Caco-2 (cell line): ENCODE data around the gene TMEM204. TPM values are rescaled to one million over a fixed set of nuclear protein-coding genes. Genes with fewer than 3 reads are reported as not detected.

Experiments
- BruUV-seq: library from RNA; stranded (reverse); fragments of 400-500 nt; replicated peaks from 2 replicates; lab custom pipeline; 2021; lab: Mats Ljungman, UMichigan
- CTCF ChIA-PET: fragments of 300-600 bp; sonication (Branson Sonifier 250); formaldehyde crosslinking; loops from one replicate; lab custom pipeline; 2022; ENCODE audit warnings: antibody characterized with exemption; lab: Charles Lee
- POLR2A ChIA-PET: fragments of 300-600 bp; sonication (Branson Sonifier 250); formaldehyde crosslinking; loops from one replicate; lab custom pipeline; 2022; ENCODE audit warnings: antibody characterized with exemption; lab: Charles Lee
- DNase-seq, 2 experiments: peaks; one replicate each; pipeline versions ENCODE4 v3.0.0 to v3.0.0-alpha.2; 2020 to 2022
- H3K27me3 ChIP-seq: replicated peaks from 2 replicates; pipeline ENCODE4 v1.6.0; 2011; ENCODE audit warnings: low read length; ENCODE audit not compliant: control insufficient read depth, insufficient read depth
- H3K36me3 ChIP-seq: 2 replicates; pipeline ENCODE4 v1.5.1; 2011; ENCODE audit warnings: low read length; ENCODE audit not compliant: control insufficient read depth, insufficient read depth
- H3K4me1 ChIP-seq: fragments of 250-450 bp; sonication (Bioruptor Pico); 2 replicates; pipeline ENCODE4 v1.5.1; 2020; ENCODE audit warnings: mild to moderate bottlenecking
- H3K4me3 ChIP-seq: 2 replicates; pipeline ENCODE4 v1.5.1; 2011; ENCODE audit warnings: low read depth, mild to moderate bottlenecking, control low read depth, low read length
- H3K9me3 ChIP-seq: fragments of 250-450 bp; sonication (Bioruptor Pico); 2 replicates; pipeline ENCODE4 v1.5.1; 2020; ENCODE audit warnings: mild to moderate bottlenecking, moderate library complexity
- H3K27ac Mint-ChIP-seq: one replicate; pipeline ENCODE4 v1.8.0; 2022; ENCODE audit warnings: mixed read lengths; ENCODE audit not compliant: unreplicated experiment
- H3K27me3 Mint-ChIP-seq: one replicate; pipeline ENCODE4 v1.8.0; 2022; ENCODE audit warnings: mixed read lengths; ENCODE audit not compliant: insufficient read depth, unreplicated experiment
- H3K36me3 Mint-ChIP-seq: one replicate; pipeline ENCODE4 v1.8.0; 2022; ENCODE audit warnings: mild to moderate bottlenecking, mixed read lengths; ENCODE audit not compliant: insufficient read depth, unreplicated experiment
- H3K4me1 Mint-ChIP-seq: one replicate; pipeline ENCODE4 v1.8.0; 2022; ENCODE audit warnings: low read depth, mixed read lengths; ENCODE audit not compliant: unreplicated experiment
- H3K4me3 Mint-ChIP-seq: one replicate; pipeline ENCODE4 v1.8.0; 2022; ENCODE audit warnings: mild to moderate bottlenecking, moderate library complexity, mixed read lengths; ENCODE audit not compliant: unreplicated experiment
- H3K9me3 Mint-ChIP-seq: one replicate; pipeline ENCODE4 v1.8.0; 2022; ENCODE audit warnings: mixed read lengths; ENCODE audit not compliant: unreplicated experiment
- CTCF ChIP-seq, 2 experiments: fragments of 200-600 bp in 1 of 2; IDR thresholded peaks; 1 replicate in 1 of 2; 2 replicates in 1 of 2; pipeline versions ENCODE4 v1.5.1 to v1.8.0; 2011 to 2022; ENCODE audit warnings: antibody characterized with exemption in 1 of 2, control low read depth in 1 of 2, inconsistent platforms in 1 of 2, low read depth in 1 of 2, low read length in 1 of 2, mild to moderate bottlenecking in 1 of 2, moderate library complexity in 1 of 2; ENCODE audit not compliant: insufficient read depth in 1 of 2, severe bottlenecking in 1 of 2, unreplicated experiment in 1 of 2
- intact Hi-C: fragments of 100-400 bp; cut with micrococcal nuclease; formaldehyde crosslinking; loops from one replicate; pipeline ENCODE4 v1.10.0; 2022; ENCODE audit not compliant: unreplicated experiment
- total RNA-seq: library from RNA; stranded (reverse); gene quantifications from 2 replicates; pipeline ENCODE4 v1.2.3, GENCODE V29; 2022

TMEM204 gene
- total RNA-seq, 1 experiment from 2014 or later, result not detected

DNA sequence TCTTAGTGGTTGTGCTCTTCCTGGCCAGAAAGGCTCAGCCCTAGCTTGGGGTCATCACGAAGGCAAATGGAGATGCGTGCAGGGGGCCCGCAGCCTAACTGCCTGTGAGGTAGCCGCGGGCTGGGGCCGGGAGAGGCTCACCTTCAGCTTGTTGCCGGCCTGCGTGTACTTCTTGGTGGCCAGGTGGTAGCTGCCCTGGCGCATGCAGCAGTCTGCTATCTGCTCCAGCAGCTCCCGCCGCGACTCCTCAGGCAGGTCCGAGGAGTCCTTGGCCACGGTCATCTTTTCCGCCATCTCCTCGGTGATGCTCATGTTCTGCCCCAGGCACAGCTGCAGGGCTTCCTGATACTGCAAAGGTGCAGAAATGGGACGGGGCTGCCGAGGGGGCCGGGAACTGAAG is 13.0 kb upstream of the TMEM204 start:
- POLR2A ChIA-PET, result no interaction called here
- Mint-ChIP-seq H3K27me3 (no peaks in the 10 kb centered on the region), H3K4me3 (no peak overlapping the region), H3K9me3 (no peaks in the 10 kb centered on the region), H3K36me3 (no peaks in the 10 kb centered on the region), H3K27ac (no peak overlapping the region), H3K4me1 (no peaks in the 10 kb centered on the region)
- Histone ChIP-seq H3K4me1 (no peaks in the 10 kb centered on the region), H3K36me3 (no peaks in the 10 kb centered on the region), H3K9me3 (no peaks in the 10 kb centered on the region), H3K27me3 (no peaks in the 10 kb centered on the region), H3K4me3 (no peak overlapping the region)
- BruUV-seq, result no TSS peak
- intact Hi-C loops, result no loop called here
- DNase-seq, result no peak
- CTCF ChIA-PET, result no interaction called here
- no peak for TF ChIP-seq CTCF (IDR thresholded peaks at IDR 0.05; ENCODE audit: insufficient read depth in 1 of 2, low read depth in 1 of 2, low read length in 1 of 2, severe bottlenecking in 1 of 2, unreplicated experiment in 1 of 2)

DNA sequence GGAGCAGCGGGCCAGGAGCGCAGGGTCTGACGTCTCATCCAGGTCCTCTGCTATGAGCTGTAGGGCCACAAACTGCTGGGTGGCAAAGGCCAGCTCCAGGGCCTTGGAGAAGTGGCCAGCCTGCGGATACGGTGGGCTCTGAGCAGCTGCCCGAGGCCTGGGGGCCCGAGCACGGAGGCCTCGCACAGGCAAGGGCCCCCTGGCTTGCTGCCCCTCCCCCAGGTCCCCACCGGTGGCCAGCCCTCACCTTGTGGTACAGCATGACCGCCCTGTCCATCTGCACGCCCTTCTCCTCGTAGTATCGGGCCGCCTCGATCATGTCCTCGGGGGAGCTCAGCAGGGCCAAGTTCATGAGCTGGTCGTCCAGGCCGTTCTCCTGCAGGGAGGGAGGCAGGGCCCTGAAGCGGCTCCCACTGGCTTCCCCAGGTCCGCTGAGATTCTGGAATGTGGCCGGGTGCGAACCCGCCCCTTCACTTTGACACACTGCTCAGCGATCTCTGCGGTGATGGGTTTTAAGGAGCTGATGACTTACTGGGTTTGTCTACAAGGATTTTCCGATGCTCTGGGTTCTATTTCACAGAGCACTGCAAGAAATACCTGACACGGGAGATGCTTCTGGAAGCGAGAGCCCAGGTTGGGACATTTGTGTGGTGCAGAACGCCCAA is 9.8 kb upstream of the TMEM204 start:
- TF ChIP-seq CTCF (IDR thresholded peaks at IDR 0.05; ENCODE audit: insufficient read depth in 1 of 2, low read depth in 1 of 2, low read length in 1 of 2, severe bottlenecking in 1 of 2, unreplicated experiment in 1 of 2), result no peak
- DNase-seq, result no peak
- intact Hi-C loops, result no loop called here
- CTCF ChIA-PET, result no interaction called here
- Mint-ChIP-seq H3K9me3 (no peaks in the 10 kb centered on the region), H3K4me1 (no peaks in the 10 kb centered on the region), H3K36me3 (no peaks in the 10 kb centered on the region), H3K4me3 (no peak overlapping the region), H3K27ac (no peak overlapping the region), H3K27me3 (no peaks in the 10 kb centered on the region)
- Histone ChIP-seq H3K9me3 (no peaks in the 10 kb centered on the region), H3K36me3 (no peaks in the 10 kb centered on the region), H3K4me3 (no peak overlapping the region), H3K27me3 (no peaks in the 10 kb centered on the region), H3K4me1 (no peaks in the 10 kb centered on the region)
- POLR2A ChIA-PET, result interaction anchor here (0.6 kb wide), 1 partner anchor 178 kb away, joined by 8 read pairs; no protein-coding TSS in a partner anchor
- BruUV-seq, result no TSS peak

- Histone ChIP-seq H3K4me3 (no peak overlapping the region), H3K4me1 (no peaks in the 10 kb centered on the region), H3K9me3 (no peaks in the 10 kb centered on the region), H3K27me3 (no peaks in the 10 kb centered on the region), H3K36me3 (no peaks in the 10 kb centered on the region)
- POLR2A ChIA-PET, result no interaction called here
- Mint-ChIP-seq H3K9me3 (no peaks in the 10 kb centered on the region), H3K4me1 (no peaks in the 10 kb centered on the region), H3K27me3 (no peaks in the 10 kb centered on the region), H3K36me3 (no peaks in the 10 kb centered on the region), H3K4me3 (no peak overlapping the region), H3K27ac (no peak overlapping the region)
- no peak for DNase-seq
- BruUV-seq, result no TSS peak
- CTCF ChIA-PET, result no interaction called here
- intact Hi-C loops, result no loop called here
- no peak for TF ChIP-seq CTCF (IDR thresholded peaks at IDR 0.05; ENCODE audit: insufficient read depth in 1 of 2, low read depth in 1 of 2, low read length in 1 of 2, severe bottlenecking in 1 of 2, unreplicated experiment in 1 of 2)
These were observed 9.1 kb upstream of the TMEM204 start for GRCh38 chr16:1524366-1524765.
